NCI-H1417 treated with DMSO at 0.1 percent for 48 hours (cell line): ENCODE results near the gene B3GALT5.

Experiments used
- DNase-seq: peaks from one replicate; lab custom pipeline; 2025; lab: John Stamatoyannopoulos, UW

The B3GALT5 gene

DNA sequence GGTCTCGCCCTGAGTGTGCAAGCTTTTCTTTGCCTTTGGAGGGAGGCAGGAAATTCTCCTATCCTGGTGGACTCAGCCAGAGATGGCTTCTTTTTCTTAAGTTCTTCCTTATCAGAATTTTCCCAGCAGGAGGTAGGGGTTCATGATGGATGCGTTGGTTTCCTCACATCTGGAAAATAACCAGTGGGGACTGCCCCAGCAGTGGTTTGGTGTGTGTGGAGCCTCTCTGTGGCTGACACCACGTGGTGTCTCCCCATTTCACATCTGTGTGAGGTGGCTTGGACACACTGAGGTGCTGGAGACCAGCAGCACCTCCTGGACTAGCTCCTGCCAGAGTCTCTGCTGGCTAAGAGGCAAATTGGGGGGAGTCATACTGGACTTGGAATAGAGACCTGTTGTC is 32.6 kb downstream of the B3GALT5 start:
- no peak for DNase-seq

DNA sequence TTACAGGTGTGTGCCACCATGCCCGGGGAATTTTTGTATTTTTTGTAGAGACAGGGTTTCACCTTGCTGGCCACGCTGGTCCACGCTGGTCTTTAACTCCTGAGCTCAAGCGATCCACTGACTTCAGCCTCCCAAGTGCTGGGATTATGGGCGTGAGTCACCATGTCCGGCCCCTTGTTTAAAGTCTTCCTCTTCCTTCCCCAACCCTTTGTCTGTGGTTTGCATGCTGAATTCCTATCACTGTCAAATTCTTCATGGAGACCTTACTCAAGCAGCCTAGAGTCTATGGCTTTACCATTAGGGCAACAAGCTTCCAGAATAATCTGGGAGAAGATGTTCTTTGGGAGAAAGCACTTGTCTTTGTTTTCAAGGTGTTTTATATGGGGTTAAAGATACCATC is 34.7 kb downstream of the B3GALT5 start:
- no peak for DNase-seq

GRCh38 chr21:39648879-39649278 is 36.1 kb downstream of the B3GALT5 start:
- no peak for DNase-seq

DNA sequence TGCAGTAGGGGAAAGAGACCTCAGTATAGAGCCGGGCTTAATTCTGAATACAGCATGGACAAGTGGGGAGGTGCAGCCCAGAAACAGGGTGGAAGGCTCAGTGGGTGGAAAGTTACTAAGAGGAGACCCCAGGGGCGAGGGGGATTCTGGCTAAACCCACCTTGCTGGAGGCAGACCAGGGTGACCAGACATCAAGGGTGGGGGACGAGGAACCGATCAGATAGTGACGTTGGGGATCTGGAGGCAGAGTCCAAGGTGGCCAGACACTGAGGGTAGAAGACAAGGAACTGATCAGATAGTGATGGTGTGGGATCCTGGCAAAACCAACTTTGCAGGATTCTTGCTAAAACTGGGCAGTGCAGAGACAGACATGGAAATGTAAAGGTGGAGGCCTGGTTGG is 36.8 kb downstream of the B3GALT5 start:
- DNase-seq, result no peak

DNA sequence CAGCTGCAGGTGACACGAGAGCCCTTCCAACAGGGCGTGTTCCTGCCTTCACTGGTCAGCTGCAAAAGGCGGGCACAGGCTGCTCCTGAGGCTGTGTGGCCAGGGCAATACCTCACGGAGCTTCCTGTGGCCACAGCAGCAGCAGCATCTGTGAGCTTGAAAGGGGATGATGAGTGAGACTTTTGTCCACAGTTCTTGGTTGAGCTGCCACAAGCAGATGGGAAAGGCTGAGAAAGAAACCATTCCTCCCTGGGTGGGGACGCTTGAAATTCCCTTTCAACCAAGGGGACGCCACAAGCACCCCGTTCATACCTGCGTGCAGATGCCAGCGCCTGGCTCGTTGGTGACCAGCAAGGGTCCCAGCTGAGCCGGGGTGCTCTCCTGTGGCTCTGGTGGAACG is 37.6 kb downstream of the B3GALT5 start:
- no peak for DNase-seq

GRCh38 chr21:39650801-39651200 is 38.1 kb downstream of the B3GALT5 start:
- DNase-seq, result no peak

DNA sequence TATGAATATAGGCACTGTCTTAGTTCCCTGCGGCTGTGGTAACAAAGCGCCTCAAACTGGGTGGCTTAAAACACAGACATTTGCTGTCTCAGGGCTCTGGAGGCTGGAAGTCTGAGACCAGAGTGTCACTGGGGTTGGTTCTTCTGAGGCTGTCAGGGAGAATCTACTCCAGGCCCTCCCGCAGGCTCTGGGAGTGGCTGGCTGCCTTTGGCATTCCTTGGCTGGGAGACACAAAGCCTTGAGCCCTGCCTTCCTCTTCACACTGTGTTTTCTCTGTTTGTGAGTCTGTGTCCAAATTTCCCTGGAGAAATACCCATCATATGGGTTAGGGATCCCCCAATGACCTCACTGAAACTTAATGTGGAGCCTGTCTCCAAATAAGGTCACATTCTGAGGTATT is 38.5 kb downstream of the B3GALT5 start:
- no peak for DNase-seq

DNA sequence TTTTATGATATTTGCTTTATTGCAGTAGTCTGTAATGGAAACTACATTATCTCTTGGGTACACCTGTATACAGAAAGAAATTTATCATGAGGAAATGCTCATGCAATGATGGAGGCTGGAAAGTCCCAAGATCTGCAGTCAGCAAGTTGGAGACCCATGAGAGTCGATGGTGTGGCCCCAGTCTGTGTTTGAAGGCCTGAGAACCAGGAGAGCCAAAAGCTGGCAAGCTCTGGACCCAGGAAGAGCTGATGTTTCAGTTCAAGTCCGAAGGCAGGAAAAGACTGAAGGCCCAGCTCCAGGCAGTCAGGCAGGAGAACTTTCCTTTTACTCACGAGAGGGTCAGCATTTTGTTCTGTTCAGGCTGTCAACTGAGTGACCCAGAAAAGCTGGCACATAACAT is 42.2 kb downstream of the B3GALT5 start:
- DNase-seq, result no peak

DNA sequence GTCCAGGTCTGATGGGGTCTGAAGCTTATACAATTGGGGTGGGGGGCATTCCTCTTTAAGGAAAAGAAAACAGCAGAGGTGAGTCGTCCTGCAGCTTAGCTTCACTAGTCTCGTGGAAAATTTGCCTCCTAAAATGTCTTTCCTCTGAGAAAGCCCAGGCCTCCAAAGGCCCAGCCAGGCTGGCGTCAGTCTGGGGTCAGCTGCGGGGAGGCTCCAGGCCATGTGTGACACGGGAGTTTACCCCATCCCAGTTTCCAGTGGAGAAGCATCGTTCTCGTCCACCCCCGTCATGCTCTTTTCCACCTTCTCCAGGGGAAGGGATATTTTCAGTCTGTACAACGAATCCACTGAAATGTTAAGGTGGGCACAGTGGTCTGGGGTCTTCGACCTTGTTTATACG is 42.8 kb downstream of the B3GALT5 start:
- no peak for DNase-seq

GRCh38 chr21:39656209-39656608 is 43.5 kb downstream of the B3GALT5 start:
- DNase-seq, result no peak

GRCh38 chr21:39657091-39657689 is 44.5 kb downstream of the B3GALT5 start:
- no peak for DNase-seq

GRCh38 chr21:39658066-39658465 is 45.3 kb downstream of the B3GALT5 start:
- DNase-seq, result no peak

- no peak for DNase-seq
Measured at GRCh38 chr21:39659070-39659815, 46.5 kb downstream of the B3GALT5 start.

DNA sequence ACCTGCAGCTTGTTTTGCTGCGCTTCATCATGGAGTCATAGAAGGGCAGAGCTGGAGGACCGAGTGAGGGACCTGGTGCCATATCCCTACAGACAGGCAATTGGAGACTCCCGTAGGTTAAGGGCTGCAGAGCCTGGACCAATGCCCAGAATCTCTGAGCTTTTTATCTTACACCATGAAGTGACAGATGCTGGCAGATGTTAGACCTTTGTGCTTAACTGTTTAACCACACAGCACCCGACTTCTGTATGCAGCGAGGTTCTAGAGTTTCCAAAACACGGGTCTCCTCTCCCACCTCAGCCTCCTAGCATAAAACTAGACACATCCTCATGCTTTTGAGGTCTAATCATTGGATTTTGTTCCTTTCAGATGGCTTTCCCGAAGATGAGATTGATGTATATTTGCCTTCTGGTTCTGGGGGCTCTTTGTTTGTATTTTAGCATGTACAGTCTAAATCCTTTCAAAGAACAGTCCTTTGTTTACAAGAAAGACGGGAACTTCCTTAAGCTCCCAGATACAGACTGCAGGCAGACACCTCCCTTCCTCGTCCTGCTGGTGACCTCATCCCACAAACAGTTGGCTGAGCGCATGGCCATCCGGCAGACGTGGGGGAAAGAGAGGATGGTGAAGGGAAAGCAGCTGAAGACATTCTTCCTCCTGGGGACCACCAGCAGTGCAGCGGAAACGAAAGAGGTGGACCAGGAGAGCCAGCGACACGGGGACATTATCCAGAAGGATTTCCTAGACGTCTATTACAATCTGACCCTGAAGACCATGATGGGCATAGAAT is 47.6 kb downstream of the B3GALT5 start:
- no peak for DNase-seq

DNA sequence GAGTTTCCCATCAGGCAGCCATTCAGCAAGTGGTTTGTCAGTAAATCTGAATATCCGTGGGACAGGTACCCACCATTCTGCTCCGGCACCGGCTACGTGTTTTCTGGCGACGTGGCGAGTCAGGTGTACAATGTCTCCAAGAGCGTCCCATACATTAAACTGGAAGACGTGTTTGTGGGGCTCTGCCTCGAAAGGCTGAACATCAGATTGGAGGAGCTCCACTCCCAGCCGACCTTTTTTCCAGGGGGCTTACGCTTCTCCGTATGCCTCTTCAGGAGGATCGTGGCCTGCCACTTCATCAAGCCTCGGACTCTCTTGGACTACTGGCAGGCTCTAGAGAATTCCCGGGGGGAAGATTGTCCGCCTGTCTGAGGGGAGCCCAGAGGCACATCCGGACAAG is 48.4 kb downstream of the B3GALT5 start:
- DNase-seq, result no peak

DNA sequence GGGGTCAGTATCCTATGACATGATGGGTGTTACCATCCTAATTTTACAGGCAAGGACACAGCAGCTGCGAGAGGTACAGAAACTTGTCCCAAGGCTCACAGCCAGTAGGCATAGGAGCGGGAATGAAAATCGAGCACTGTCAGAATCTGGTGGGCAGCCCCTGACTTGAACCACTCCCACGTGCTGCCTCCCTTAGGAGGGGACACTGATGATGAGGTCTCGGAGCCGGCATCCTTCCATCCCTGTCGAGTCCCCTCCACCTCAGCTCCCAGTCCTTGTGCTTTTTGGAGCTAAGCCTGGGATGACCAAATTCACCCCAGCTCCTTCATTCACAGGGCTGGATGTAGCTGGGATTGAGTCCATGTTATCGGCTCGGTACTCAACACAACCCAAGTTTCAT is 49.0 kb downstream of the B3GALT5 start:
- no peak for DNase-seq

- DNase-seq, result no peak
Measured at GRCh38 chr21:39662411-39662953, 49.7 kb downstream of the B3GALT5 start.

DNA sequence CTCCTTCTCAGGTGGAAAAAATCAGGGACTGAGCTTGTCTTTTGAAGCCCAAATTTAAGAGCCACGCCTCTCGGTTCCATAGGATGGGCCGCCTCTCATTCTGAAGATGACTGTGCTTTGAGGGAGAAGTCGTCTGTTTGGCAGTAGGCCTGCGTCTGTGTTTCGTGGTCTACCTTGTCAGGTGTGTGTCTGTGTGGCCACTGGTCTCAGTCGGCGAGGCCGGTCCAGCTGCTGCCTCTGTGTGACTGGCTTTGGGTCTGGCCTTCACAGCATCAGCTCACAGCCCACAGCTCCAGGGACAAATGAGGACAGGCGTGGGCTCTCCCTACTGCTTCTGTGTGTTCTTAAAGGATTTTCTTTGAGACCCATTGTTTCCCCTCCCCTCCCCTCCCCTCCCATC is 50.3 kb downstream of the B3GALT5 start:
- no peak for DNase-seq

- DNase-seq, result no peak
Measured at GRCh38 chr21:39663742-39664492, 51.2 kb downstream of the B3GALT5 start.

DNA sequence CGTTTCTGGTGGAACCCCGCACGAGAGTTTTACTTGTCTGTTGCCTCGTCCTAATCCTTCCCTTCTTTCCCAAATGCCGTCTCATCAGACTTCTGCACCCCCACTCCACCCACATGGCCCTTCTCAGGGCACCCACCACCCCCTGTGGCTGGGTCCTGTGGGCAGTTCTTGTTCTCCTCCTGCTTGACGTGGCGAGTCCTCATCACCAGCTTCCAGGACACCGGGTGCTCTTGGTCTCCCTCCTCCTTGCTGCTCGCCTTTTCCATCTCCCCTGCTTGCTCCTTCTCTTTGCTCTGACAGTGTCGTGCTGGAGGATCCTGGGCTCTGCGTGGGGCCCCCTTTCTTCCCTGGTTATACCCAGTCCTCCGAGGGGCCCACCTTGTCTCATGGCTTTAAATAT is 51.8 kb downstream of the B3GALT5 start:
- no peak for DNase-seq

GRCh38 chr21:39666026-39666425 is 53.3 kb downstream of the B3GALT5 start:
- no peak for DNase-seq

DNA sequence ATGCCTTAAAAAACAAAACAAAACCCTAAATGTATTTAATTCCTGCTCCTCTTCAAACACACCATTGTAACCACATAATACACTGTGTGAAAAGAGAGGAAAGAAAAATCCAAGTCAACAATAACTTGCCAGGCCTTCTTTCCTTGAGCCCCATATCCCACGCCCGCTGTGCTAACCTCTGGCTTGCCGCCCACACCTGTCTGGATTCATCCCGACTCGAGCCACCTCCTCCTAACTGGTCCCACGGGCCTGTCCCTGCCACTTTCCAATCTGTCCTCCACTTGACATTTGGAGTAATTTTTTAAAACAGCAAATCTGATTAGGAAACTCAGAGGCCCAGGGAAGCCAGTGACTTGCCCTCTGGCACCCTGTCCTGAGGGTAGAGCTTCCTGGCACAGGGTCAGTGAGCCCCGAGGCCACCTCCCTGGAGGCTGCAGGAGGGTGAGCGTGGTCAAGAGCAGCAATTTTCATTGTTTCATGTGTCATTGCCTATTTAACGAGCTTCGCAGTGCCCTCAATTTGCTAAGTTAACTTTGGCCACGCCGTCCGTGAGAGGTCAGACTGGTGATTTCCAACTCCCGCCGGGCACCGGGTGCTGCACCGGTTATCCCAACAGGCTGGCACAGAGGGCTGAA is 54.1 kb downstream of the B3GALT5 start:
- DNase-seq, result no peak
